ENCODE data around the gene EPB41.

EPB41 gene

GRCh38 chr1:28973596-28974421, 59.4 kb downstream of the EPB41 start:
- no peak for FAIRE-seq
- peak; percentile 10 for DNase-seq (ENCODE audit: insufficient read length, low spot score)

DNA sequence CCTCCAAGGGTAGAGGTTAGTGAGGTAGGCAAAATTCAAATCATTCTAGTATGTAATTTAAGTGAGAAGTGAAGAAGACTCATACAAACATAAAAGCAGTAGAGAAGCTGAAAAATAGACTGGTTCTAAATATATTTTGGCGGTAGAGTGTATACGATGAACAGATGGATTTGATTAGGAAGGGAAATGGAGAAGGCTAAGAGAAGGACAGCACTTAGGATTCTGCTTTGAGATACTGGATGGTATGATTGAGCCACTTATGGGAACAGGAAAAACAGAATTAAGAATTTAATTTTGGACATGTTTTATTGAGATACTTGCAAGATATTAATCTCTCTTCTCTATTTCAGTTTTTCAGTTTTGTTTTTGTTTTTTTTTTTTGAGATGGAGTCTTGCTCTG, 60.1 kb downstream of the EPB41 start:
- DNase-seq (ENCODE audit: insufficient read length, low spot score): no peak
- no peak for FAIRE-seq

GRCh38 chr1:28976248-28976647, 61.9 kb downstream of the EPB41 start:
- FAIRE-seq: no peak

DNA sequence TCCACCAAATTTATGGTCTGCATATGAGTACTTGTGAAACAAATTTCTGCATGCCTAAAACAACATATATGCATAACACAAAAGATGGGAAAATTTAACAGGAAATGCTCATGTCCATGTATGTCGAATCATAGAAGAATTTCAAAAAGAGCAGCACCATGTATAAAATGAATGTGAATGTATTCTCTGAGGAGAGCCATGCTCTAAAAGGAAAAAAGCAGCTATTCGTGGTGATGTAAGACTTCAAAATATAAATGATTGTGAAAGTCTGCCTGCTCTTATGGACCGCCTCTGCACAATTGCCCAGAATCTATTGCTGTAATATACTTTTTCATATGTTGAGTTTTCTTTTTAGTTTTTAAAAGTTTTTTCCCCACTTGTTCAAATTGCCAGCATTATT, 66.8 kb downstream of the EPB41 start:
- DNase-seq (ENCODE audit: insufficient read length, low spot score) (no peak), FAIRE-seq (no peak)

More at GRCh38 chr1:28976248-28976647, 61.9 kb downstream of the EPB41 start:
- no peak for DNase-seq (ENCODE audit: insufficient read length, low spot score)

DNA sequence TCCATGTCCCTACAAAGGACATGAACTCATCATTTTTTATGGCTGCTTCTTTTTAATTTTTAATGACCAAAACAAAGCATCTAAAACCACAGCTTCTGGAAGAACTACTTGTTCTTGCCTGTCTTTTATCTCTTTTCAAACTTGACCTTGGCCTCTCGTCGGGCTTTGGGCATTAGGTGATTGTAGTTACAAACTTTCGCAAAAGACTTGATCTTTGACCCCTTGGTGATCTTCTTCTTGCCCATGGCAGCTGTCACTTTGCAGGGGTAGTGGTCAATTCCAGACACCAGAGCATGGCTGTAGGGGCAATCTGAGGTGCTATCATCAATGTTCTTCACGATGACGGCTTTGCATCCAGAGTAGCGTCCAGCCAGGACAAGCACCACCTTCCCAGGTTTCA, 67.8 kb downstream of the EPB41 start:
- no peak for FAIRE-seq
- DNase-seq (ENCODE audit: insufficient read length, low spot score): no peak

DNA sequence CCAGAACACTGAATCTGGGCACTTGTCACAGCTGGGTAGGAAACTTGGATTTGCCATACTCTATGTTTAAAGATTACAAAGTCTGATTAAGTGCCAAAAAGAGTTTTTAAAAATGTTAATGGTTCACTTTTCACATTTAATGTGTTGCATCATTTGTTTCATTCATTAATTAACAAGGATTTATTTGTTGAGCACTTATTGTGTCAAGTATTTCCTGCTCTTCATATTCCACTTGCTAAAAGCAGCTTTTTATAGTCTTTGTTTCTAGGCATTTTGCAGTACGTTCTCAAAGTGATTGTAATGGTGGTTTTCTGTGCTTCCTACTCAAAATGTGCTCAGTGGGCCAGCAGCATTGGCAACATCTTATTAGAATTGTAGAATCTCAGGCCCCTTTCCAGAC, 68.7 kb downstream of the EPB41 start:
- no peak for DNase-seq (ENCODE audit: insufficient read length, low spot score)
- no peak for FAIRE-seq

GRCh38 chr1:28983509-28984310, 69.3 kb downstream of the EPB41 start:
- DNase-seq (ENCODE audit: insufficient read length, low spot score): no peak

DNA sequence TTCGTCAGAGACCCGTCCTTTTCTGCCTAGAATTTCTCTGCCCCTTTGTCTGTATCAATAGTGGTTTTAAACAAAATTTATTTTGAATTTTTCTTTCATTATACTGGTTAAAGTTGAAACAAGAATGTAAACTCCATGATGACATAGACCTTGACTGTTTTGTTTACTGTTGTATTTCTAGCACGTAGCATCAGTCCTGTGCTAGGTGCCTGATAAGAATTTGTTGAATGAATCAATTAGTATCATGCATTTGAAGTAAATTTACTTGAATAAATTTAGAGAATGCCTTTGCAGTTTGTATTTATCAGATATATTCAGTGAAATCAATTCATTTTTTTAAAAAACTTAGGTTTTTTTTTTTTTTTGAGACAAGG, 69.9 kb downstream of the EPB41 start:
- DNase-seq (ENCODE audit: insufficient read length, low spot score) (no peak), FAIRE-seq (no peak)

More at GRCh38 chr1:28983509-28984310, 69.3 kb downstream of the EPB41 start:
- no peak for FAIRE-seq

DNA sequence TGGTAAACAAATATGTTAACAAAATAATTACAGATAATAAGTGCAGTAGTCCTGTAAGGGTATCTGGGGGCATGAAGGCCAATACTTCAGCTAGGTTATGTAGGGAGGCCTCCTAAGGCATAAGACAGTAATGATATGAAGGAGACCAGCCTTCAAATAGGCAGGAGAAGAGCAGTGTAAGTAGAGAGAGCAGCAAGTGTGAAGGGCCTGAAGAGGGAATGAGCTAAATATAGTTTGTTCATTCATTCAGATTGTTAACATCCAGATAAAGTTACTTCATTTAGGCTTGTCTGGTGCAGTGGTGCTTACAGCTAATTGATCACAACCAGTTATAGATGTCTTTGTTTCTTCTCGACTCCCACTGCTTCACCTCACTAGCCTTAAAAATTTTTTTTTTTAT, 71.1 kb downstream of the EPB41 start:
- DNase-seq (ENCODE audit: insufficient read length, low spot score) (no peak), FAIRE-seq (no peak)

- DNase-seq (ENCODE audit: insufficient read length, low spot score): no peak
- no peak for FAIRE-seq
These were observed 72.0 kb downstream of the EPB41 start for GRCh38 chr1:28986306-28986910.

DNA sequence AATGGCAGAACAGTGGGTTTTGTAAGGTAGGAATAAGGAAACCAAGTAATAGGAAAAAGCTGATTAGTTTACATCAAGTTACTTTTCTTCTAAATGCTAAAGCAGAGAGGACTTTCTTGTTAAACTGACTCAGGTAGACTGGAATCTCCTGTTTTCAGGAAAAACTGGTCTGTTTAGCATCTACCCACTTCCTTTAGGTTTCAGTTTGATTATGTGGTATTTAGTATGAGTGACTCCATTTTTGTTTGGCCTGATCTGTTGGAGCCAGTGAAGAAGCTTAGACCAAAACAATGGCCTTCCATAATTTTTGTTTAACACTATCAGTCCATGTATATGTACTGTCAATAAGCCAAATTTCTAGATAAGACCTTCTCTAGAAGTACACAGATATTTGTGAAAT, 88.4 kb downstream of the EPB41 start:
- no peak for DNase-seq (ENCODE audit: insufficient read length, low spot score)

DNA sequence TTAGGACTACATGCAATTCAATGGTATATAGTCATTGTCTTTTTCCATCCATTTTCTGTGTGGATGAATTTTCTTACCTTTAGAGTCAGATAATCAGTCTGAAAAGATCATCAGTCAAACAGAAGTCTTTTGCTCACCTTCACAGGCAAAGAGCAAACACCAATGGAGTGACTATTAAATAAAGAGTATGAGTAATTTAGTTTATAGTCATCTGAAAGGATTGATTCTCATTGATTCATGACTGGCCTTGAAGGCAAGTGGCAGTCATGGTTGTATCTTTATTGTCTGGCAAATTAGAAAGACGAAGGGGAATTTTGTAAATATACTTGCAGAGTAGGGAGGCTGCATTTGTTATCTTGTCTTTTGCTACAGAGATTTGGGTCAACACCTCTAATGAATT, 89.9 kb downstream of the EPB41 start:
- DNase-seq (ENCODE audit: insufficient read length, low spot score): no peak
- FAIRE-seq: no peak

More for the DNA sequence above, 88.4 kb downstream of the EPB41 start:
- no peak for FAIRE-seq

GRCh38 chr1:29004798-29005197, 90.4 kb downstream of the EPB41 start:
- FAIRE-seq (no peak), DNase-seq (ENCODE audit: insufficient read length, low spot score) (no peak)

GRCh38 chr1:29011775-29012174, 97.4 kb downstream of the EPB41 start:
- DNase-seq (ENCODE audit: insufficient read length, low spot score): no peak
- no peak for FAIRE-seq

- DNase-seq (ENCODE audit: insufficient read length, low spot score): no peak
- FAIRE-seq: no peak
These were observed 102.9 kb downstream of the EPB41 start for GRCh38 chr1:29017235-29017634.

DNA sequence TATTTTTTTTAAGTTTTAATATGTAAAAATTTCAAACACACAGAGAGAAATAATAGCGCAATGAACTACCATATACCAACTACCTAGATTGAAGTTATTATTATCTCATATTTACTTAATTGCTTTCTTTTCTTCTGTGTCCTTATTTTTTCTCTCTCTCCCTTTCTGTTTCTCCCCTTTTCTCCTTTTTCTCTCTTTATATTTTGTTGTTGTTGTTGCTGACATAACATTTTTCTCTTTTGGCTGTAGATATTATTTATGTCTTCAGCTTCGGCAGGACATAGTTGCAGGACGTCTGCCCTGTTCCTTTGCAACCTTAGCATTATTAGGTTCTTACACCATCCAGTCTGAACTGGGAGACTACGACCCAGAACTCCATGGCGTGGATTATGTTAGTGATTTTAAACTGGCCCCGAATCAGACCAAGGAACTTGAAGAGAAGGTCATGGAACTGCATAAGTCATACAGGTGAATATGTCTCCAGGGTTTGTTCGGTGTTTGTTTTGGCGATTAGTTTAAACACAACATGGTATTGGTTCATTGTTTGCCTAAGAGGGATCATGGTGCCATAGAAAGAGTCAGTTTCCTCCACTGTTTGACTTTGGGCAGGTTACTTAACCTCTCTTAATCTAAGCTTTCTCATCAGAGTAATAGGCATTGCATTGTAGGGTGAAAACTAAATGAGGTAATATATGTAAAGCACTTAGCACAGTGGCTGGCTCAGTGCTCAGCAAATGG, 103.8 kb downstream of the EPB41 start:
- DNase-seq (ENCODE audit: insufficient read length, low spot score) (no peak), FAIRE-seq (no peak)

DNA sequence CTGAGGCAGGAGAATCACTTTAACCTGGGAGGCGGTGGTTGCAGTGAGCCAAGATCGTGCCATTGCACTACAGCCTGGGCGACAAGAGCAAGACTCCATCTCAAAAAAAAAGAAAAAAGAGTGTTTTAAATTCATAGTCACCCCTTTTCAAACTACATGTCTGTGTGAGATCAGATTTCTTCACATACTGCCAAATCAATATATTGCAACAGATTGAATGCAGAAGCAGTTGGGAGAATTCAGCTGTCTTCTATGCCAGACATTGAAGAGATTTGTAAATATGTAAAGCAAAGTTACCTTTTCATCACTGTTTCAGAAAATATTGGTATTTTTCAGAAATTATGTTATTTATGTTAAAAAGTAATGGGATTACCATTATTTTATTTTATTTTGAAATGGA, 108.3 kb downstream of the EPB41 start:
- FAIRE-seq (no peak), DNase-seq (ENCODE audit: insufficient read length, low spot score) (no peak)

- no peak for FAIRE-seq
- no peak for DNase-seq (ENCODE audit: insufficient read length, low spot score)
These were observed 115.3 kb downstream of the EPB41 start for GRCh38 chr1:29029667-29030066.

GRCh38 chr1:29032841-29033240, 118.5 kb downstream of the EPB41 start:
- DNase-seq (ENCODE audit: insufficient read length, low spot score) (no peak), FAIRE-seq (no peak)

- FAIRE-seq (no peak), DNase-seq (ENCODE audit: insufficient read length, low spot score) (peak; percentile 45)
These were observed 119.6 kb downstream of the EPB41 start for GRCh38 chr1:29033829-29034466.
